ENCODE measurements around the gene WDR90.

Gene WDR90

DNA sequence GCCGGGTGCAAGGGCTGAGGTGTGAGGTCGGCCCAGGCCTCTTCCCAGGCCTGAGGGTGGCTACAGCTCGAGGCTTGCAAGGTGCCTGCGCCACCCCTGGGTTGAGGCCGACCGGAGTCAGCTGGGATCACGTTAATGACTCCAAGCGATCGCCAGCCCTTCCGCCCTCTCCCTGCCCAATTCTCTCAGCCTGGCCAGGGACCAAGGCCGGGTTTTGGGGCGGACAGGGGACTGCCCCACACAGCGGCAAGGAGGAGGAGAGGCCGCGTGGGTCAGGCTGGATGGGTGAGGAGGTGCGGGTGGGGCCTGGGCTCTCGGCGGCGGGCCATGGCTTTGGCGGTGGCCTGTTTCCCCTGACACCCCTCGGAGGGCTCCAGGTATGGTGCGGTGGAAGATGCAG, 44.2 kb downstream of the WDR90 start:
- no peak for DNase-seq

DNA sequence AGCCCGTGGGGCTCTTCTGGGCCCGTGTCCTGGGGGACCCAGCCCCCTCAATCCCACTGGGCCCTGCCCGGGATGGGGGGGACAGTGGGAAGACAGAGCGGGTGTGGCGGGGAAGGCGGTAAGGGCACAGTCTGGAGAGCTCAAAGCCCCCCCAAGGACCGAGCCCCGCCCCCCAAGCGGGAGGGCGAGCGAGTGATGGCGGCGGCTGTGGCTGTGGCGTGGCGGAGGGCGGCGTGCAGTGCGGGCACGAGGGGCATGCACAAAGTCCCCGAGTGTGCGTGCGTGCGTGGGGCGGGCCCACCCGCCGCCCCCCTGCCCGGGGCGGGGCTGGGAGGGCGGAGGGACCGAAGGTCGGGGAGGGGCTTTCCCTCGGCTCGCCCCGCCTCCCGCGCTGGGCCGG, 44.6 kb downstream of the WDR90 start:
- no peak for DNase-seq

DNA sequence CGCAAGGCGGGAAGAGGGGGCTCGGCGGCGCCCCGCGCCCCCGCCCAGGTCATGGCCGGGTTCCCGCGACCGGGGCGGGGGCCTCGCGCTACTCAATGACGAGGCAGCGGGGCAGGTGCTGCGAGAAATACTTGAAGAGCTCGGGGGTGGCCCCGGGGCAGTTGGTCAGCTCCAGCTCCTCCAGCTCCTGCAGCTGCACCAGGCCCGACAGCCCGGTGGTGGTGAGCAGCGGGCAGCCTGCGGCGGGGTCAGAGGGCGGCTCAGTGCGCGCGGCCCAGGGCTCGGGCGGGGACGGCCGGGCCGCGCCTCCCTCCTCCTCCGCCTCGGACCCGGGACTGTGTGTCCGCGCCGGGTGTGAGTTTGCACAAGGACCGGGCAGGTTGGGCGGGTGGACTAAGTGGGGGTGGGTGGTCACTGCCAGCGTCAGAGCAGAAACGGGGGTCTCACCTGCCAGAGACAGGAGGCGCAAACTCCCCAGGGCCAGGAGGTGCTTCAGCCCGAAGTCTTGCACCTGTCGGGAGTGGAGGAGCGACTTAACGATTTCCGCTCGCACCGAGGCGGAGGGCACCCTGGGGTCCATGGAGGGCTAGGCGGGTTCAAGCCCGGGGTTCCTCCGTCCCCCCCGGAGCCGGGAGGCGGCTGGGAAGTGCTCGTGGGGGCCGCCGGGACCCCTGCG, 45.2 kb downstream of the WDR90 start:
- DNase-seq, result no peak

GRCh38 chr16:694863-695354, 45.7 kb downstream of the WDR90 start:
- no peak for DNase-seq

DNA sequence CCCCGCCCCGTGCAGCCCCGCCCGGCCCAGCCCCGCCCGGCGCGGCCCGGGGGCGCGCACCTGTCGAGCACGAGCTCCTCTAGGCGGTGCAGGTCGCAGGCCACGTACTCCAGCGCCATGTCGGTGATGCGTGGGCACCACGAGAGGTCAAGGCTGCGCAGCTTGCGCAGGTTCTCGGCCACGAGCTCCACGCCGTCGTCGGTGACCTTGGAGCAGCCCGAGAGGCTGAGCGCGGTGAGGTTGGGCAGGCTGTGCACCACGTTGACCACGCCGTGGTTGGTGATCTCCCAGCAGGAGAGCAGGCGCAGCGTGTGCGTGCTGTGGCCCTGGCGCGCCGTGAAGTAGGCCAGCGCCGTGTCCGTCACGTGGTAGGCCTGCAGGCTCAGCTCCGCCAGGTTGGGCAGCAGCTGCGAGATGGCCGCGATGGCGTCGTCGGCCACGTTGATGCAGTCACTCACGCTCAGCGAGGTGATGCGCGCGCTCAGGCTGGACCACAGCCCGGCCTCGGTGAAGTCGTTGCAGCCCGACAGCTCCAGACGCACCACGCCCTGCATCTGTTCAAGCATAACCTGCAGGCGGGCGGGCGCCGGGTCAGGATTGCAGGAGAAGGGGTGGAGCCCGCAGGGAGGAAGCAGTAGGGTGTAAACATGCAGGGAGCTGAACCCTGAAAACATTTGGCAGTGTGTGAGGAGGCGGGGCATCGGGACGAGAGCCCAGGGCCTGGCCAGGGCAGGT, 46.4 kb downstream of the WDR90 start:
- DNase-seq, result no peak

- no peak for DNase-seq
Measured at GRCh38 chr16:698911-699671, 49.9 kb downstream of the WDR90 start.

DNA sequence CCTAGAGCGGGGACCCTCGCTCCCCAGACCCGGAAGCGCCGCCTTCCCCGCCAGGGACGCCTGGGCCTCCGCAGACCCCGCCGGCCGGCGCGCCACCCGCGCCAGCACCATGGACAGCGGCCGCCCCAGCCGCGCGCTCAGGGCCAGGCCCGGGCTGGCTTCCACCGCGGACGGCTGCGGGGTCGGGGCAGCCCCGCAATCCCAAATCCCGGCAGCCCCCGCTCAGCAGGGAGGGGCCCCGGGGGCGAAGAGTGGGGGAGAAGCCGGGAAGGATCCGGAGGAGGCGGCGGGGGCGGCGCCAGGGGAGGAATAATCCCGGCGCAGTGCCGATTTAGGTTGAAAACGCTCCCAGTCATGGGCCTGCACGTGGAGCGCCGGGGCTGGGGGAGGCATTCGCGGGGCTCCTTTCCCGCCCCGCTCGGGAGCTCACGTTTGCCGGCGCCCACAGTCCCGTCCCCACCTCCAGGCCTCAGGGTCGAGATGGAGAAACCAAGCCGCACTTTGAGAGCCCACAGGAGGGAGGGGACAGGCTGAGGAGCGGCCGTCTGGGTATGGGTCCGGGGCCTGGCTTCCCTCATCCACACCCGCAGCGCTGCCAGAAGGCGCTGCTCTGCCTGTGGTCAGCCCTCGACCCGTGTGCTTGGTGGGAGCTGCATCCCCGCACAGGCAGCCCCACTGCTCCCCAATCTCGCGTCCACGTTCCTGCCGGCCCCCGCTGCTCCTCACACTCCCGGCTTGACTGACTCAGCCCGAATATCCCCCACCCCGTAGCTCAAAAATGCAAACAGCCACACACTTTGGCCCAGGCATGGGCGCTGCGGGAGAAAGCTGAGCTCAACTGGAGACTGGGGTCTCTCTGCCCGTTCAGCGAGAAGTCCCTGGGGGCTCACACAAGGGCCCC, 51.8 kb downstream of the WDR90 start:
- DNase-seq, result no peak

- DNase-seq, result no peak
Measured at GRCh38 chr16:702341-702740, 53.2 kb downstream of the WDR90 start.

DNA sequence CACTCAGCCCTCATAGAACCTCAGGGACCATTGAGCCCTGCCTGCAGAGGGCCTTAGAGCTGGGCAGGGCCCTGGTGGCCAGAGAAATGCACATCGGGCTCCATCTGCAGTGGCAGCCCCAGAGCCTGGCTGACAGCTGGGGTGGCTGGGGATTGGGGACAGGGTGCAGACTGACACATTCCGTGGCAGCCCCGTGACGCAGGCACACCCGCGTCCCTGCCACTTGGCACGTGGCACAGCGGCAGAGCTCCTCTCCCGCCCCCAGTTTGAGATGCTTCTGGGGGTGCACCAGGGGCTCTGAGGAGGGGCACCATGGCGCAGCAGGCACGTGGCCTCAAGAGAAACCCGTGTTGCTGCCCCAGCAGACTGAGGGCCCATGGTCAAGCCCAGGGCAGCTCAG, 54.2 kb downstream of the WDR90 start:
- DNase-seq, result no peak

DNA sequence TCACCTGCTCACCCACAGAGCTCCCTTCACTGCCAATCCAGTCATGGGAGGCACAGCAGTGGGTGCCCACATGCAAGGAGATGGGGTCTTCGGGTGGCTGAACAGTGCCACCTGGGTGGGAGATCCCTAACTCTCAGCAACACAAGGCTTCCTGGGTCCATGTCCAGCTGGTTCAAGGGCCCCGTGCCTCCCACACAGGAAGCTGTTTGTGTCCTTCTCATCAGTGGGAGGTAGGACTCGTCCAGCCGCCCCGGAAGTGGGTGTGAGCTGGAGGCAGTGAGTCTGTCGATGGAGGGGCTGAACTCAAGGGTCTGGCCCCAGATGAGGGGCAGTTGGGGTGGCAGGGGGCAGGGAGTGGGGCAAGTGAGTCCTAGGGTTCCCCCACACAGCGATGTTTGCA, 54.9 kb downstream of the WDR90 start:
- no peak for DNase-seq

GRCh38 chr16:704552-705380, 55.6 kb downstream of the WDR90 start:
- DNase-seq, result no peak

DNA sequence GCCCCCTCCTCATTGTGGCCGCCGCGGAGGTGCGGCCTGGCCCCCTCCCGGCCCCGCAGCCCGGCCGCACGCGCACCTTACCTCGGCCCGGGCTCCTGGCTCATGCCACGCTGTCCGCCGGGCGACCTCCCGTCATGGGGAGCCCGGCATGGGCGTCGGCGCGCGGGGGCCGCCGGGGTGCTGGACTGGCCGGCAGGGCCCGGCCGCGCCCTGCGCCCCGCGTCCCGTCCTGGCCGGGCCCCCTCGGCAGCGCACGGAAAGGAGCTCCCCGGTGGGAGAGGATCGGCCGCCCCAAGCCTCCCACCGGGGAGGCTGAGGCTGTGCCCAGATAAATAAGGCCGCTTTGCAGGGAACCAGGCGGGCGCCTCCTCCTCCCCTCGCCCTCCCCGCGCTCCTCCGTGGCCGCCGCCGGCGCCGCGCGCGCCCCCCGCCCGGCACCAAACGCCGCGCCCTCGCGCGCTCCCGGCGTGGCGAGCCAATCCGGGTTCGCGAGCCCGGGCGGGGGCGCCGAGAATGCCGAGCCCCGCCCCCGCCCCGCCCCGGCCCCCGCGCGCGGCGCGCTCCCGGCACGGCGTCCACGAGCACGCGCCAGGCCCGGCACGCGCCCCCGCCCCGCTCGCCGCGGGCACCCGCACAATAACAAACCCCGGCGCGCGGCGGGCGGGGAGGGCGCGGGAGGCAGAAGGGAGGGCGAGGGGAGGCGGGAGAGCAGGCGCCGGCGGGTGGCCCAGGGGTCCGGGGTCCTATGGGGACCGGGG, 56.4 kb downstream of the WDR90 start, which contains the start of gene FBXL16:
FBXL16 (minus strand) TSS at position 371 of the 758 bp plus-strand sequence. CDS start 8,396 bp downstream, outside the sequence.
- DNase-seq, result no peak

DNA sequence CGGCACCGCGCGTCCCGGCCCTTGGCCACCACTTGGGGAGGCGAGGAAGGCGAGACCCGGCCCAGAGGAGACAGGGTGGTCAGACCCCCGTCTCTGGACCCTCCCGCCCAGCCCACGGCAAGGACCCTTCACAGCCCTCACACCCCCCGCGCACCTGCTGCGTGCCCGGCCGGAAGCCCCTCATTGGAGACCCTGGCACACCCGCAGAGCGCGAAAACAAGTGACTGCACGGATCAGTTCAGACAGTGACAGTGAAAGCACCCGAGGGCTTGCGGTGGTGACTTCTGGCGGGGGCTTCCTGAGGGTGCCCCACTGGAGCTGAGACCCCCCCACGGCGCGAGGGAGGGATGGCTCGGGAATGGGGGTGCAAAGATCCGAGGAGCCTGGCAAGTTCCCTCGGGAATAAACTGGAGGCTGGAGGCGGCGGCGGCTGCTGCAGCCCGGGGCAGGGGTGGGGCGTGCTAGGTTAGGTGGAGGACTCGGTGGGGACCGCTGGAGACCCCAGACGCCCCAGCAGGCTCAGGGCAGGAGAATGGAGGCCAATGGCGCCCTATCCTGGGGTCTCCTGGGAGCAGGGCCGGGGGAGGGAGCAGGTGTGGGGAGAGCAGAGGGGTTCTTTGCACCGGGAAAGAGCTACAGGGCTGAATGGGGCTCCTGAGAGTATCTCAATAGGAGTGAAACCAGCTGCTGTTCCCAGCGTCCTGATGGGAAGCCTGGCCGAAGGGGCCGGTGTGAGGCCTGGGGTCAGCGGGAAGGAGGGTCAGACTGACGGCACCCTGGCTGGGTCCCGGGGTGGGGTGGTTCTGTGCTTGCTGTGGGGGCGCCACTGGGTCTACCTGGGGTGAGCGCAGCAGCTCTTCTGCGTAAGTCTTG, 57.3 kb downstream of the WDR90 start:
- no peak for DNase-seq

DNA sequence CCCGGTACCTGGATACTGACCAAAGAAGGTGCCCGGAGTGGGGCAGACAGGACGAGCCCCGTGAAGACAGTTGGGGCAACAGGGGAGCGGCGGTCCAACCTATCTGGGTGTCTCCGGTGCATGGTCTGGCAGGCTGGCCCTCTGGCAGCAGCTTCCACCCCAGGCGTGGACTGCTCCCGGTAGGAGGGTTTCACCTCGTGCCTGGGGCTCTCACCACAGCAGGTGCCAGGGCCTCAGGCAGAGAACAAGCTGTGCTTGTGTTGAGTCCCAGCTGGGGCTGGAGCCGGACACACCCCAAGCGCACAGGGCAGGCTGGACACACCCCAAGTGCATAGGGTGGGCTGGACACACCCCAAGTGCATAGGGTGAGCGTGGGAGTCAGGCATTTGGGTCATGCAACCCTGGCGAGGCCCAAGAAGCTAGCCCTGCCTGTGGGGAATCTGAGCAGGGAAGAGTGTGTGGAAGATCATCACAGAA, 57.9 kb downstream of the WDR90 start:
- DNase-seq, result no peak

GRCh38 chr16:708019-708418, 58.9 kb downstream of the WDR90 start:
- no peak for DNase-seq

DNA sequence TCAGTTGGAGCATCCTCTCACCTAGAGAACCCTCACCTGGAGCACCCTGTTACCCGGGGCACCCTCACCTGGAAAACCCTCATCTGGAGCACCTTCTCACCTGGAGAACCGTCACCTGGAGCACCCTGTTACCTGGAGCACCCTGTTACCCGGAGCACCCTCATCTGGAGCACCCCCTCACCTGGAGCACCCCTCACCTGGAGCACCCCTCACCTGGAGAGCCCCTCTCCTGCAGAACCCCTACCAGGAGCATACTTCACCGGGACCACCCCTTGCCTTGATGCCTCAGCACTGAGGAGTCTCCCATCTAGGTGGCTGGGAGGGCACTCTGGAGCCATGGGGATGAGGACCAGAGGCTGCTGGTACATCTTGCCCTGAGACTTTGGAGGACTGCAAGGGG, 59.8 kb downstream of the WDR90 start:
- no peak for DNase-seq

DNA sequence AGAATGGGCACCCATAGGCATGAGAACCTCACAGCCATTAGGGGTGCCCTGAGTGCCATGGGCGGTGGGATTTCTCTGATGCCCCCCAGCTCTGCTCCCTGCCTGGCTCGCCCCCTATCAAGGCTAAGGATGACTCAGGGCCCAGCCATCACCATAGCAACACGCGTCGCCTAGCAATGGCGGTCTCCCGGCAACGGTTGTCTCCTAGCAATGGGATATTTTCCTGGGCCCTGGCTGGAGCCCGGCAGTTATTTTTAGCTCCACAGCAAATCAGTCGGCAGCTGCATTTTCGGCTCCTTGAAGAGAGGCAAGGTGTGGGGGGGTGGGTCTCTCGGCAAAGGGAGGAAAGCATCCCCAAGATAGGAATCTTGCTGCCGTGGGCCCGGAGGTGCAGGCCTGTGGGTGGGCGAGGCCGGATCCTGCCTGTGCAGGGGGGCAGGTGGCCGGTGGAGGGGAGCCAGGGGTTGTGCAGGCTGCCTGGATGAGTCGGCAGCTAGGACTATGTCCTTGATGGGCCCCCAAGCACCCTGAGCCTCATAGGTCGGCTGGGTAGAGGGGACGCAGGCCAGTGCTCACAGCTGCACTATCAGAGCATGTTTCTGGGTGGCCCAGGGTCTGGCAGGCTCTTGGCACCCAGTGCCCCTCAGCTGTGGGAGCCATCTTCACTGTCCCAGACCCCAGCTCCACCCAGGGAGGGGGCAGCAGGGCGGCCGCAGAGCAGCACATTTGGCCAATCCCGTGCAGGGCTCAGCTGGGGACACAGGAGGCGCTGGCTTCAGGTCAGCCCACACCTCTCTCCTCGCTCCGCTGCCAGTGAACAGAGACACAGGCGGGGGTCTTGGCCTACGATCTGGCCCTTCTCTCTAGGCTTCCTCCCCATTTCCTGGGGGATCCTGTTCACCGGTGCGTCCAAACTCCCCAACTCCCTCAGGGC, 60.7 kb downstream of the WDR90 start:
- DNase-seq, result peak; percentile 37

DNA sequence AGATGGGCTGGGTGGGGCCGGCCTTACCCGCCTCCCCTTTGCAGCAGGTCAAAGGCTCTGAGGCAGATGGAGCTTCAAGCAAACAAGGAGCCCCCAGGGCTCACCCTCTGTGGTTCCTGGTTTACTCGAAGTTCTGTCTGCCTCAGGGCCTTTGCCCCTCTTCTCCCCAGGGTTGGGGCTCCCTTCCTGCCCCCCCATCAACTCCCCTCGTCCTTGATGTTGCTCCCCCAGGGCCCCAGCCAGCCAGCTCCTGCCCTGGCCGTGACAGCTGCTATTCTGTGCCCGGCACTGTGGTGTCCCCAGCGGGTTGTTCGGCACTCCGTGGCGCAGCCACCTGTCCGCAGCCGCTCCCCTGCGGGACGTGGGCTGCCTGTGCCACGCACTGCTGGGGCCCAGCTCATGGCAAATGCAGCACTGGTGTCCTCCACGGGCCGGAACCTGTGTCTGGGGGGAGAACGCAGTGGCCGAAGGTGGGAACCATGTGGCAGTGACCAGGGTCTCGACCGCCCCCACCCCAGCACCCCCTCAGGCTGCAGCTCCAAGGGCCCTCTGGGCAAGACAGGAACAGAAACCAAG, 61.4 kb downstream of the WDR90 start:
- DNase-seq, result no peak
